ENCODE results near the gene ADAM17. TPM values are rescaled to one million over a fixed set of nuclear protein-coding genes. Genes with fewer than 3 reads are reported as not detected.

The ADAM17 gene
- polyA plus RNA-seq, 1 of the 3 experiments (the other 2 are of a cell fraction), result 17.1 TPM

DNA sequence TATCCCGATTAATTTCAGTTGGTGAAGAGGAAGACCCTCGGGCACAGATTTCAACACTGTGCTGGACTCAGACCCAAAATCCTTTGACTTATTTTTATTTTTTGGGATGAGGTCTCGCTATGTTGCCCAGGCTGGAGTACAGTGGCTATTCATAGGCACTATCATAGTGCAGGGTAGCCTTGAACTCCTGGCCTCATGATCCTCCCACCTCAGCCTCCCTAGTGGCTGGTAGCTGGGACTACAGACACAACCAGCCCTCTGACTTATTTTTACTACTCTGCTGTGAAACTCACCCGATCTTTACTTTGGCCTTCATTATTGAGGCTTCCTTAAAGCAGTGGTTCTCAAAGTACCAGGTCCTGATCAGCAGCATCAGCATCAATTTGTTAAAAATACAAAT, 18.2 kb upstream of the ADAM17 start:
- H3K9me2 ChIP-seq, result no peaks in the 10 kb centered on the region
- H3K4me3 ChIP-seq (ENCODE audit: low read depth in 2 of 2, low read length in 1 of 2), result no peak overlapping the region
- CTCF ChIA-PET, result interaction anchor here (1.3 kb wide), 1 partner anchor 11 kb away, joined by 3 read pairs; no protein-coding TSS in a partner anchor
- H3K27ac ChIP-seq (ENCODE audit: low read depth in 2 of 2, low read length in 1 of 2), result peak overlapping the region in 1 of 2 experiments; percentile 5; a peak in 1 of 4 replicates
- no peaks in the 10 kb centered on the region for H4K20me1 ChIP-seq (ENCODE audit: insufficient read depth)
- no peak overlapping the region for H3K9ac ChIP-seq
- H3K36me3 ChIP-seq (replicated peaks in 1 of 2; ENCODE audit: control insufficient read depth in 1 of 2, insufficient read depth in 2 of 2, low read length in 1 of 2), result peaks cover 0 to 3% of the 10 kb centered on the region in 2 experiments
- POLR2A ChIA-PET, result interaction anchor here (0.6 kb wide), 1 partner anchor 207 kb away, joined by 3 read pairs; no protein-coding TSS in a partner anchor
- 93% methylated on average over 4 of the region's 4 CpGs for WGBS (ENCODE audit: low lambda C conversion rate)
- no peak for TF ChIP-seq RFX5 (IDR thresholded peaks at IDR 0.05; ENCODE audit: low read length)
- TF ChIP-seq CTCF (IDR thresholded peaks at IDR 0.05), result peak; percentile 25; the same call in 1 of the 2 replicates
- peaks cover 40% of the 10 kb centered on the region for H3F3A ChIP-seq (replicated peaks; ENCODE audit: insufficient read depth)
- no peak for DNase-seq
- H2AFZ ChIP-seq (ENCODE audit: low read depth), result no peak overlapping the region
- peaks cover 0 to 15% of the 10 kb centered on the region in 2 experiments; a peak in 2 of 4 replicates for H3K4me1 ChIP-seq (ENCODE audit: control insufficient read depth in 1 of 2, insufficient read depth in 2 of 2, low read depth in 1 of 2, low read length in 1 of 2)
- no peaks in the 10 kb centered on the region for H3K9me3 ChIP-seq
- H3K27me3 ChIP-seq (ENCODE audit: insufficient read depth), result no peaks in the 10 kb centered on the region
- 0 out of 2 replicates have a peak, but pooled peaks cover 5% of the 10 kb centered on the region for H3K79me2 ChIP-seq (ENCODE audit: insufficient read depth)
- no peak overlapping the region for H3K4me2 ChIP-seq

DNA sequence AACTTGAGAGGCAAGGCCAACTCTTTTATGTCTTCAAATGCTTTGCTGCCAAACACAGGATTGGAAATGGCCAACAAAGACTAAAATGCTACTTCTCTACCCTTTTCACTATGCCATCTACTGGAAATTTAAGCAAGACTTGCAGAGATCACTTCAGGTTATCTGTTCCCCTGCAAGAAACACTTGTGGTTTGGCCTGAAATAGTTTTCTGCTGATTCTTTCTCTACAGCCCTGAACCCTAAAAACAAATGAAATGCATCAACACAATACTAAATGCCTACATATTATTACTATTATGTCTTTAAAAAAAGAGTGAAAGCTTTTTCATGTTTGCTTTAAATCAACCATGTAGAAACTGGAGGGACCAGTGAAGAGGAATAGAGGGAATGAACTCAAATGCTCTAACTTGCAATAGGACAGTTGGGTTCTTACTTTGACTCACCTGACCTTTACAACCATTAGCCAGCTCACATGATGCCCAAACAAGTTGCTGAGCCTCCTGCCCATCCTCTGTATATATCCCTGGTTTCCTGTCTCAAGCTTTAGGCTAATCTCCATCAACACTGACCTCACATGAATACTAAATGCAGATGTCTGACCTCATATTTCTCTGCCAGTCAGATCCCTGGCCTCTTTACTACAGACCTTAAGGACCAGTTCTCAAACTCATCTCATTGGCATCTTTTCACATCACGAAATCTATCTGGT, 17.5 kb upstream of the ADAM17 start:
- no peak for DNase-seq
- peaks cover 34% of the 10 kb centered on the region for H3F3A ChIP-seq (replicated peaks; ENCODE audit: insufficient read depth)
- no peaks in the 10 kb centered on the region for H3K9me2 ChIP-seq
- peak overlapping the region in 1 of 2 experiments; percentile 5; a peak in 1 of 4 replicates for H3K27ac ChIP-seq (ENCODE audit: low read depth in 2 of 2, low read length in 1 of 2)
- H4K20me1 ChIP-seq (ENCODE audit: insufficient read depth), result no peaks in the 10 kb centered on the region
- WGBS (ENCODE audit: low lambda C conversion rate), result 87% methylated on average over 1 of the region's 1 CpG
- no peak overlapping the region for H2AFZ ChIP-seq (ENCODE audit: low read depth)
- CTCF ChIA-PET, result interaction anchor here (0.6 to 1.3 kb wide), 3 partner anchors 11 to 55 kb away, joined by 3 read pairs; no protein-coding TSS in a partner anchor
- no peaks in the 10 kb centered on the region for H3K27me3 ChIP-seq (ENCODE audit: insufficient read depth)
- POLR2A ChIA-PET, result no interaction called here
- peaks cover 0 to 15% of the 10 kb centered on the region in 2 experiments; a peak in 2 of 4 replicates for H3K4me1 ChIP-seq (ENCODE audit: control insufficient read depth in 1 of 2, insufficient read depth in 2 of 2, low read depth in 1 of 2, low read length in 1 of 2)
- TF ChIP-seq RXRA (IDR thresholded peaks at IDR 0.05; ENCODE audit: borderline replicate concordance, low read depth), result no peak
- 0 out of 2 replicates have a peak, but pooled peaks have one; percentile 6 for TF ChIP-seq JUND (IDR thresholded peaks at IDR 0.05)
- TF ChIP-seq CTCF (IDR thresholded peaks at IDR 0.05), result peak; percentile 10; the same call in 1 of the 2 replicates
- H3K36me3 ChIP-seq (replicated peaks in 1 of 2; ENCODE audit: control insufficient read depth in 1 of 2, insufficient read depth in 2 of 2, low read length in 1 of 2), result no peaks in the 10 kb centered on the region
- 0 out of 2 replicates have a peak, but pooled peaks cover 5% of the 10 kb centered on the region for H3K79me2 ChIP-seq (ENCODE audit: insufficient read depth)
- H3K4me3 ChIP-seq (ENCODE audit: low read depth in 2 of 2, low read length in 1 of 2), result no peak overlapping the region
- no peaks in the 10 kb centered on the region for H3K9me3 ChIP-seq
- H3K9ac ChIP-seq, result no peak overlapping the region
- H3K4me2 ChIP-seq, result no peak overlapping the region
